GM12872 (cell line): ENCODE results near the gene TBL1XR1.

Experiments used
- CTCF ChIP-seq: IDR thresholded peaks from 3 replicates; pipeline ENCODE4 v1.5.1; 2011; ENCODE audit warnings: low read depth, mild to moderate bottlenecking, low read length, moderate library complexity; ENCODE audit not compliant: insufficient read depth

TBL1XR1 gene

GRCh38 chr3:177060492-177060891 is 136.8 kb downstream of the TBL1XR1 start:
- TF ChIP-seq CTCF, result no peak

- no peak for TF ChIP-seq CTCF
These were observed 138.6 kb downstream of the TBL1XR1 start for GRCh38 chr3:177058648-177059047.

GRCh38 chr3:177057768-177058167 is 139.5 kb downstream of the TBL1XR1 start:
- TF ChIP-seq CTCF, result no peak

GRCh38 chr3:177056927-177057326 is 140.4 kb downstream of the TBL1XR1 start:
- no peak for TF ChIP-seq CTCF

- no peak for TF ChIP-seq CTCF
These were observed 141.4 kb downstream of the TBL1XR1 start for GRCh38 chr3:177055605-177056571.

GRCh38 chr3:177053107-177053506 is 144.2 kb downstream of the TBL1XR1 start:
- no peak for TF ChIP-seq CTCF

- TF ChIP-seq CTCF, result no peak
These were observed 145.9 kb downstream of the TBL1XR1 start for GRCh38 chr3:177051411-177051810.
